ENCODE measurements around the gene TLE1.
"Not testable (repeated sequence)": the region's sequence is repeated elsewhere in the genome, so short reads cannot be mapped to it uniquely, and the experiment has no call there.

Gene TLE1

GRCh38 chr9:81609782-81610739 lies 79.3 kb downstream of the TLE1 start:
- Histone ChIP-seq H3K79me2 (ENCODE audit: insufficient read depth, low read depth) (no peaks in the 10 kb centered on the region), H3K4me3 (IDR thresholded peaks at IDR 0.05; ENCODE audit: insufficient read depth, low read depth, low read length) (no peak overlapping the region), H3K9ac (no peak overlapping the region), H4K20me1 (ENCODE audit: insufficient read depth) (no peaks in the 10 kb centered on the region), H3K4me1 (ENCODE audit: low read depth, poor library complexity, severe bottlenecking) (no peaks in the 10 kb centered on the region), H3K36me3 (ENCODE audit: insufficient read depth) (no peaks in the 10 kb centered on the region), H3K4me2 (no peak overlapping the region), H3K27ac (no peak overlapping the region), H2AFZ (ENCODE audit: low read depth) (no peak overlapping the region), H3K27me3 (ENCODE audit: insufficient read depth, low read depth) (no peaks in the 10 kb centered on the region)
- TF ChIP-seq CTCF (conservative IDR thresholded peaks at IDR 0.05; ENCODE audit: low read depth, low read length) = no peak

- Histone ChIP-seq H3K79me2 (ENCODE audit: insufficient read depth, low read depth) (no peaks in the 10 kb centered on the region), H3K4me2 (no peak overlapping the region), H3K9ac (no peak overlapping the region), H3K4me3 (IDR thresholded peaks at IDR 0.05; ENCODE audit: insufficient read depth, low read depth, low read length) (no peak overlapping the region), H2AFZ (ENCODE audit: low read depth) (no peak overlapping the region), H3K36me3 (ENCODE audit: insufficient read depth) (no peaks in the 10 kb centered on the region), H3K4me1 (ENCODE audit: low read depth, poor library complexity, severe bottlenecking) (no peaks in the 10 kb centered on the region), H3K27me3 (ENCODE audit: insufficient read depth, low read depth) (no peaks in the 10 kb centered on the region), H3K27ac (no peak overlapping the region), H4K20me1 (ENCODE audit: insufficient read depth) (no peaks in the 10 kb centered on the region)
- TF ChIP-seq CTCF (conservative IDR thresholded peaks at IDR 0.05; ENCODE audit: low read depth, low read length) = no peak
These were observed 81.1 kb downstream of the TLE1 start for GRCh38 chr9:81608289-81608657.

- Histone ChIP-seq H3K4me1 (ENCODE audit: low read depth, poor library complexity, severe bottlenecking) (no peaks in the 10 kb centered on the region), H3K4me3 (IDR thresholded peaks at IDR 0.05; ENCODE audit: insufficient read depth, low read depth, low read length) (no peak overlapping the region), H3K9ac (no peak overlapping the region), H3K27ac (no peak overlapping the region), H4K20me1 (ENCODE audit: insufficient read depth) (no peaks in the 10 kb centered on the region), H2AFZ (ENCODE audit: low read depth) (no peak overlapping the region), H3K27me3 (ENCODE audit: insufficient read depth, low read depth) (no peaks in the 10 kb centered on the region), H3K36me3 (ENCODE audit: insufficient read depth) (no peaks in the 10 kb centered on the region), H3K79me2 (ENCODE audit: insufficient read depth, low read depth) (no peaks in the 10 kb centered on the region), H3K4me2 (no peak overlapping the region)
- TF ChIP-seq CTCF (conservative IDR thresholded peaks at IDR 0.05; ENCODE audit: low read depth, low read length) = no peak
These were observed 81.6 kb downstream of the TLE1 start for GRCh38 chr9:81607593-81608288.

GRCh38 chr9:81606261-81606660 lies 83.1 kb downstream of the TLE1 start:
- H2AFZ ChIP-seq (ENCODE audit: low read depth); H3K4me1 ChIP-seq (ENCODE audit: low read depth, poor library complexity, severe bottlenecking); H3K4me3 ChIP-seq (IDR thresholded peaks at IDR 0.05; ENCODE audit: insufficient read depth, low read depth, low read length); H3K27me3 ChIP-seq (ENCODE audit: insufficient read depth, low read depth); H3K79me2 ChIP-seq (ENCODE audit: insufficient read depth, low read depth); H3K27ac ChIP-seq; H3K36me3 ChIP-seq (ENCODE audit: insufficient read depth); H3K9ac ChIP-seq; H3K4me2 ChIP-seq; H4K20me1 ChIP-seq (ENCODE audit: insufficient read depth): not testable (repeated sequence)

Data from KMS-11 (cell line).